ENCODE results near the gene DNAH3.
A peak's percentile ranks its signal among the peaks of the same experiment; 100 is the strongest.
"Not testable (repeated sequence)": the region's sequence is repeated elsewhere in the genome, so short reads cannot be mapped to it uniquely, and the experiment has no call there.

The DNAH3 gene

DNA sequence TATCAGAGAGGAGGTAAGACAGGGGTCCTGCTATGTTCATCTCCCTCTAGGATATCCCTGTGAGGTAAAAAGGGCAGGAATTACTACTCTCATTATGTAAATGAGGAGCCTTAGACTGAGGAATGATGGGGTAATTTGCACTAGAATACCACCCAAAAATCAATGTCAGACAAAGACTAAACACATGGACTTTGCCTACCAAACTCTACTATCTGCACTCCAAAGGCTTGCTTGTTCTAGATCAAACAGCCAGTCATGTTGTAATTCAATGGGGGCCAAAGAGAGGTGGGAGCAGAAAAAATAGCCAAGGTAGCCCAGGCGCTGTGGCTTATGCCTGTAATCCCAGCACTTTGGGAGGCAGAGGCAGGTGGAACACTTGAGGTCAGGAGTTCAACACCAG lies 129.3 kb downstream of the DNAH3 start:
- TF ChIP-seq, protein P1, sequence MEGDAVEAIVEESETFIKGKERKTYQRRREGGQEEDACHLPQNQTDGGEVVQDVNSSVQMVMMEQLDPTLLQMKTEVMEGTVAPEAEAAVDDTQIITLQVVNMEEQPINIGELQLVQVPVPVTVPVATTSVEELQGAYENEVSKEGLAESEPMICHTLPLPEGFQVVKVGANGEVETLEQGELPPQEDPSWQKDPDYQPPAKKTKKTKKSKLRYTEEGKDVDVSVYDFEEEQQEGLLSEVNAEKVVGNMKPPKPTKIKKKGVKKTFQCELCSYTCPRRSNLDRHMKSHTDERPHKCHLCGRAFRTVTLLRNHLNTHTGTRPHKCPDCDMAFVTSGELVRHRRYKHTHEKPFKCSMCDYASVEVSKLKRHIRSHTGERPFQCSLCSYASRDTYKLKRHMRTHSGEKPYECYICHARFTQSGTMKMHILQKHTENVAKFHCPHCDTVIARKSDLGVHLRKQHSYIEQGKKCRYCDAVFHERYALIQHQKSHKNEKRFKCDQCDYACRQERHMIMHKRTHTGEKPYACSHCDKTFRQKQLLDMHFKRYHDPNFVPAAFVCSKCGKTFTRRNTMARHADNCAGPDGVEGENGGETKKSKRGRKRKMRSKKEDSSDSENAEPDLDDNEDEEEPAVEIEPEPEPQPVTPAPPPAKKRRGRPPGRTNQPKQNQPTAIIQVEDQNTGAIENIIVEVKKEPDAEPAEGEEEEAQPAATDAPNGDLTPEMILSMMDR (IDR thresholded peaks at IDR 0.05; ENCODE audit: extremely low read depth, insufficient read depth, missing control alignments) = no peak
- in situ Hi-C loops (cut with MboI; ENCODE audit: low pct_unique_long_range_greater_than_20kb, low sequenced_read_pairs, unreplicated experiment) = no loop called here
- no peak for DNase-seq (ENCODE audit: low spot score)

DNA sequence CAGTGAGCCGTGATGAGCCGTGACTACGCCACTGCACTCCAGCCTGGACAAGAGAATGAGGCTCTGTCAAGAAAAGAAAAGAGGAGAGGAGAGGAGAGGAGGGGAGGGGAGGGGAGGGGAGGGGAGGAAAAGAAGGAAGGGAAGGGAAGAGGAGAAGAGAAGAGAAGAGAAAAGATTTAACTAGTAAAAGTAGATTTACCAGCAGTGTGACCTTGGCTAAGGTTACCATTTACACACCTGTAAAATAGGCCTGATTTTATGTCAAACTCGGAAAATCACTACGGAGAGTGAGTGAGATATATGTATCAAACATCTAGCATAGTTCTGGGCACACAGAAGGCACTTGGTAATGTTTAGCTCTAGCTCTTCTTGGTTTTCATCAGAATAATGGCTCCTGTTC lies 140.8 kb downstream of the DNAH3 start:
- TF ChIP-seq, protein P1 (IDR thresholded peaks at IDR 0.05; ENCODE audit: extremely low read depth, insufficient read depth, missing control alignments) = no peak
- no peak for DNase-seq (ENCODE audit: low spot score)
- in situ Hi-C loops (cut with MboI; ENCODE audit: low pct_unique_long_range_greater_than_20kb, low sequenced_read_pairs, unreplicated experiment) = no loop called here

DNA sequence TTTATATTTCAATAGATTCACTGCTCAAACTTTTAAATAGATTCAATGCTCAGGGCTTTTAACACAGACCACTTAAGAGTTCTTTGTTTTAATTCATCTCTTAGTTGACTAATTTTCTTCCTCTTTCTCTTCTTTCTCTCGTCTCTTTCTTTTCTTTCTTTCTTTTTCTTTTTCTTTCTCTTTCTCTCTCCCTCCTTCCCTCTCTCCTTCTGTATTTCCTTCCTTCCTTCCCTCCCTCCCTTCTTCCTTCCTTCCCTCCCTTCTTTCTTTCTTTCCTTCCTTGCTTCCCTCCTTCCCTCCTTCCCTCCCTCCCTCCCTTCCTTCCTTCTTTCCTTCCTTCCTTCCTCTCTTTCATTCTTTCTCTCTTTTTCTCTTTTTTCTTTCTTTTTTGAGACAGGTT lies 145.6 kb downstream of the DNAH3 start:
- DNase-seq (ENCODE audit: low spot score) = no peak
- TF ChIP-seq, protein P1 (IDR thresholded peaks at IDR 0.05; ENCODE audit: extremely low read depth, insufficient read depth, missing control alignments) = no peak
- in situ Hi-C loops (cut with MboI; ENCODE audit: low pct_unique_long_range_greater_than_20kb, low sequenced_read_pairs, unreplicated experiment) = no loop called here

DNA sequence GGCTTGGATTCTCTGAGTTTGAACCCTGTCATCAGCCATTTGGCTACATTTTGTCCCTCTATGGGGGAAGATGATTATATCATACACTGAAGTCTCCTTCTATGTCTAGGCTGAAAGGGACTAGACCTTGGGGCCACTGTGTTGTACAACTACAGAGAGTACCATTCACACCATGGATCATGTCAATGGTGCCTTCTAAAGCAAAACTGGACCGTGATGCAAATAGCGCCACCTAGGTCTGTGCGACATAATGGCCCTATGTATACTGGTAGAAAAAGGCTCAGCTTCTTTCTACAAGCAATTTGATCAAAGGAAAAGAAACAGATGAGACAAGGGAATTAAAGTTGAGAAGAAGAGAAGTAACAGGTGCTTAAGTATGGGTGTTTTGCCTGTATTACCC lies 149.4 kb downstream of the DNAH3 start:
- TF ChIP-seq, protein P1 (IDR thresholded peaks at IDR 0.05; ENCODE audit: extremely low read depth, insufficient read depth, missing control alignments) = peak; percentile 56
- peak; percentile 31 for DNase-seq (ENCODE audit: low spot score)
- in situ Hi-C loops (cut with MboI; ENCODE audit: low pct_unique_long_range_greater_than_20kb, low sequenced_read_pairs, unreplicated experiment) = no loop called here

DNA sequence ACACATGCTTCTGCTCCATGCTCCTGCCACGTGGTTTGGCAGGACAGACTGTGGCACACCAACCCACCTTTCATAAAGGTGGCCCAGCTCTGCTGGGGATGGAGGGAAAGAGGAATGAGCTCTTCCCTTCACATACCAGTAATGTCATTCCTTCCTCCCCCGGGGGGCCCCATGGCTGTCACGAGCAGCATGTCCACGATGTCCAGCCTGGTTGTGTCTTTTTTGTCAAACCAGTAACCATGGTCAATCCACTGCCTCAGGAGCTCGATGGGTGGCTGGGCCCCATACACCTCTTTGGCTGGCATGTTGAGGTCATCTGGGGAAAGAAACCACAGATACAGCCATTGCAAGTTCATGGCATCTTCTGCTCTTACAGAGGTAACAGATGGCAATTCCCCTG lies 153.5 kb downstream of the DNAH3 start:
- TF ChIP-seq, protein P1 (IDR thresholded peaks at IDR 0.05; ENCODE audit: extremely low read depth, insufficient read depth, missing control alignments) = no peak
- DNase-seq (ENCODE audit: low spot score) = no peak
- in situ Hi-C loops (cut with MboI; ENCODE audit: low pct_unique_long_range_greater_than_20kb, low sequenced_read_pairs, unreplicated experiment) = no loop called here

DNA sequence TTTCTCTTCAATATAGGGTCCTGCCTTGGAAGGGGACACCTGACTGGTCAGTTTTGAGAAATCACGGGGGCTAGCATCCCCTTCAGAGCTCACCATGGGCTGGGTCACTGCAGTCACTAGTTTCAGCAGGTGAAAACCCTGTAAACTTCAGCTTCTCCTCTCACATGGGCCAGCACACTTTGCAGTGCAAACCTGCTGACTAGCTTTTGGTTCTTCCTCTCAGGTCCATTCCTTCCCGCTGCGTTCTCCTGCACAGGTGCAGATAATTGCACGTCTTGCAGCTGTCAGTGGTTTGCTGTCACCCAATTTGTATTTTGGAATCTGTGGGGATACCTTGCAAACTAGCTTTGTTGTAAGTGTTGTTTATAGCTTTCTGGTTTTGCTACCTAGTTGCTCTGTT lies 154.9 kb downstream of the DNAH3 start:
- in situ Hi-C loops (cut with MboI; ENCODE audit: low pct_unique_long_range_greater_than_20kb, low sequenced_read_pairs, unreplicated experiment) = no loop called here
- no peak for DNase-seq (ENCODE audit: low spot score)
- TF ChIP-seq, protein P1 (IDR thresholded peaks at IDR 0.05; ENCODE audit: extremely low read depth, insufficient read depth, missing control alignments) = no peak

DNA sequence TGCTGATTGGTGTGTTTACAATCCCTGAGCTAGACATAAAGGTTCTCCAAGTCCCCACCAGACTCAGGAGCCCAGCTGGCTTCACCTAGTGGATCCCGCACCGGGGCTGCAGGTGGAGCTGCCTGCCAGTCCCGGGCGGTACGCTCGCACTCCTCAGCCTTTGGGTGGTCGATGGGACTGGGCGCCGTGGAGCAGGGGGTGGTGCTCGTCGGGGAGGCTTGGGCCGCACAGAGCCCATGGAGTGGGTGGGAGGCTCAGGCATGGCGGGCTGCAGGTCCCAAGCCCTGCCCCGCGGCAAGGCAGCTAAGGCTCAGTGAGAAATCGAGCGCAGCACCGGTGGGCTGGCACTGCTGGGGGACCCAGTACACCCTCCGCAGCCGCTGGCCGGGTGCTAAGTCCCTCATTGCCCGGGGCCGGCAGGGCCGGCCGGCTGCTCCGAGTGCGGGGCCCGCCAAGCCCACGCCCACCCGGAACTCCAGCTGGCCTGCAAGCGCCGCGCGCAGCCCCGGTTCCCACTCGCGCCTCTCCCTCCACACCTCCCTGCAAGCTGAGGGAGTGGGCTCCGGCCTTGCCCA lies 161.1 kb downstream of the DNAH3 start:
- DNase-seq (ENCODE audit: low spot score); in situ Hi-C loops (cut with MboI; ENCODE audit: low pct_unique_long_range_greater_than_20kb, low sequenced_read_pairs, unreplicated experiment): not testable (repeated sequence)

Data from GM13977 (cell line).